Activated CD4-positive, alpha-beta T cell treated with anti-CD3 and anti-CD28 coated beads, Interleukin-2, amount 10 ng/mL, durations not matched to agents 24 days and 14 days (primary cell): ENCODE results near the gene SRGAP2C. TPM values are rescaled to one million over a fixed set of nuclear protein-coding genes. Genes with fewer than 3 reads are reported as not detected.
"Not testable (repeated sequence)": the region's sequence is repeated elsewhere in the genome, so short reads cannot be mapped to it uniquely, and the experiment has no call there.

ENCODE experiments used
- DNase-seq: peaks from one replicate; pipeline ENCODE4 v3.0.0; 2022
- H3K27ac Mint-ChIP-seq: one replicate; pipeline ENCODE4 v1.8.0; 2022; ENCODE audit warnings: mild to moderate bottlenecking, mixed read lengths
- H3K27me3 Mint-ChIP-seq: one replicate; pipeline ENCODE4 v1.8.0; 2022; ENCODE audit warnings: mixed read lengths
- H3K36me3 Mint-ChIP-seq: one replicate; pipeline ENCODE4 v1.8.0; 2022; ENCODE audit warnings: low read depth, mild to moderate bottlenecking, mixed read lengths
- H3K4me1 Mint-ChIP-seq: one replicate; pipeline ENCODE4 v1.8.0; 2021; ENCODE audit warnings: mixed read lengths
- H3K4me3 Mint-ChIP-seq: one replicate; pipeline ENCODE4 v1.8.0; 2022; ENCODE audit warnings: mild to moderate bottlenecking, moderate library complexity, mixed read lengths
- H3K9me3 Mint-ChIP-seq: one replicate; pipeline ENCODE4 v1.8.0; 2021; ENCODE audit warnings: mixed read lengths
- intact Hi-C: fragments of 100-400 bp; cut with micrococcal nuclease; formaldehyde crosslinking; loops from one replicate; pipeline ENCODE4 v1.15.1; 2023
- total RNA-seq: library from RNA; stranded (reverse); gene quantifications from 2 replicates; pipeline ENCODE4 v1.2.3, GENCODE V29; 2022

SRGAP2C gene
- total RNA-seq, 1 donor from 2014 or later, result 47.5 TPM

DNA sequence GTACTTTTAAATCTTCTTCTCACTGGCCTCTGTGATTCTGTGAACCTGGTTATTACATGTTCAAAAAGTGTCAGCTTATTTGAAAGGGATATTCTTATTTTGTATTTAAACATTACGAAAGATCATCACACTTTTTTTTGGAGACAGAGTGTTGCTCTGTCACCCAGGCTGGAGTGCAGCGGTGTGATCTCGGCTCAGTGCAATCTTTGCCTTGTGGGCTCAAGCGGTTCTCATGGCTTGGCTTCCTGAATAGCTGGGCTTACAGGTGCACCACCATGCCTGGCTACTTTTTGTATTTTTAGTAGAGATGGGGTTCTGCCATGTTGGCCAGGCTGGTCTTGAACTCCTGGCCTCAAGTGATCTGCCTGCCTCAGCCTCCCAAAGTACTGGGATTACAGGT lies 82.3 kb downstream of the SRGAP2C start:
- H3K4me3 Mint-ChIP-seq, H3K27me3 Mint-ChIP-seq, intact Hi-C loops, H3K9me3 Mint-ChIP-seq, H3K4me1 Mint-ChIP-seq, H3K27ac Mint-ChIP-seq, H3K36me3 Mint-ChIP-seq: not testable (repeated sequence)
- peak; percentile 12 for DNase-seq

DNA sequence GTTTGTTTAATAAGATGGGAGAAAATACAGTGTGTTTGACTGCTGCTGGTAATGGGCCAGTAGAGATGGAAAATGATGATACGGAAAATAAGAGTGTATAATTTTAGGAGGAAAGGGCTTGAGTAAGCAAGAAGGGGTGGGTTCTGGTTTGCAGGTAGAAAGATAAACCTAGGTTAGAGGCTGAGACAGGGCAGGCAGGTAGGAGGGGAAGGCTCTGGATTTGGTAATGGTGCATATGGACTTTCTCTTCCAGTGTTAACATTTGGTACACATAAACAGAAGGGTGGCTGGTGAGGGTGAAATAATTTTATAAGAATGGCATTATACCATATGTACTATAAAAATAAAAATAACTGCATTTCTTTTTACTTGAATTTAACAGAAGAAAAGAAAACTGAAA lies 84.5 kb downstream of the SRGAP2C start:
- H3K27me3 Mint-ChIP-seq, DNase-seq, H3K36me3 Mint-ChIP-seq, H3K4me1 Mint-ChIP-seq, H3K27ac Mint-ChIP-seq, H3K4me3 Mint-ChIP-seq, intact Hi-C loops, H3K9me3 Mint-ChIP-seq: not testable (repeated sequence)

DNA sequence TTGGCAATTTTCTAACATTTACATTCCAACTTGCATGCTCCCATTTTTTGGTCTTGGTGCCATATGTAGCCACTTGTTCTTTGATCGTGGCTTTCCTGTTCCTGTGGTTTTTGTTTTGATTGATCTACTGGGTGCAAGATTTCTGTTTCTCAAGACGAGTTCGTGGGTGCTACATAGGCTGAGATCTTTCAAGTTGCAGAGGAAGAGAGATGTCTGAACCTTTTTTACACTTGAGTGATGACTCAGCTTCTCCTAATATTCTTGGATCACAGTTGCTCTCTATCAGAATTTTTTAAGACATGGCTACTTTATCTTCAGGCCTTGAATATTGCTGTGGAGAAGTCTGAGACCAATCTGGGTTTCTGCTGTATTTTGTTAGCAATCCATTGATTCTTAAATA lies 85.2 kb downstream of the SRGAP2C start:
- H3K36me3 Mint-ChIP-seq, intact Hi-C loops, H3K27me3 Mint-ChIP-seq, H3K9me3 Mint-ChIP-seq, H3K4me1 Mint-ChIP-seq: not testable (repeated sequence)
- DNase-seq, result peak; percentile 55
- Mint-ChIP-seq H3K4me3 (peak overlapping the region; percentile 80), H3K27ac (peak overlapping the region; percentile 93)

DNA sequence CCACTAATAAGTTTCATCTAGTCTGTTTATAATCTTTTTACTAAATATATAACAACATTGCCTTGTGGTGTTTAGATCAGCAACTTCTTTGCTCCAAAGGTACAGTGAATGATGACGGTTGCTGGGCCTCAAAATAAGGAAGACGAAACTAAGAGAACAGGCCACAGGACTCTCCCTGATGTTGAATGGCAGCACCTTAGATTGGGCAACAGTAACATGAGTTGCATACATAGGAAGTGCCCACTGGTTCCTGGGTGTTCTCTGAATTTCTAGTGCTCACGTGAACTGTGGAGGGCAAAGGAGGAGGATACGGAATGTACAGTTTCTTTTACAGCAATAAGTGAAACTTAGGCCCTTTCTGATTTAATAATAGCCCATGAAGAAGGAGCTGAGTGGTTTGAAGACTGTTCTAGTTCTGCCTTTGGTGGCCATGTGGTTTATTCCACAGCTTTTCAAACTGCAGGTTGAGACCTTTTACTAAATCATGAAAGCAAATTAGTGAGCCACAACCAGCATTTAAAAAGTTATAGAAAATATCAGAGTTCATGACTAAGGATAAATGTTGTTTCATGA lies 86.5 kb downstream of the SRGAP2C start:
- H3K27ac Mint-ChIP-seq, H3K36me3 Mint-ChIP-seq, H3K27me3 Mint-ChIP-seq, H3K4me3 Mint-ChIP-seq, H3K9me3 Mint-ChIP-seq, intact Hi-C loops, H3K4me1 Mint-ChIP-seq: not testable (repeated sequence)
- peak; percentile 19 for DNase-seq

DNA sequence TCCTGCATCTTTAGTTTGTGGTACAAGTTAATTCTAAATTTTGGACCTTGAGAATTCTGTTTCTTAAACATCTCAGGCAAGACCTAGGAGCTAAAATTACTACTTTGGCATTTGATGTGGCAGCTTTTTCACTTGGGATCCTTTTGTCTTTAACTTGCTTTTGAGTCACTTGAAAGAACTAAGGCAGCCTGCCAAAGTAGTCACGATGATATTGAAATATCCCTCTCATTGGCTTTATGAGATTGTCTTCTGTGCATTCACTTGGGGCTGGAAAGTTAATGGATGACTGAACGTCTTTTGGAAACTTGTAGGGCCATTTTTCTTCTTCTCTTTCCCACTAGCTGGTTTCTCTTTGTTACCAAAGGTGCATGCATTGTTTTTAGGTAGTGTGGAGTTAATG lies 90.7 kb downstream of the SRGAP2C start:
- H3K9me3 Mint-ChIP-seq, DNase-seq, H3K4me1 Mint-ChIP-seq, H3K4me3 Mint-ChIP-seq, intact Hi-C loops, H3K27me3 Mint-ChIP-seq, H3K27ac Mint-ChIP-seq, H3K36me3 Mint-ChIP-seq: not testable (repeated sequence)

DNA sequence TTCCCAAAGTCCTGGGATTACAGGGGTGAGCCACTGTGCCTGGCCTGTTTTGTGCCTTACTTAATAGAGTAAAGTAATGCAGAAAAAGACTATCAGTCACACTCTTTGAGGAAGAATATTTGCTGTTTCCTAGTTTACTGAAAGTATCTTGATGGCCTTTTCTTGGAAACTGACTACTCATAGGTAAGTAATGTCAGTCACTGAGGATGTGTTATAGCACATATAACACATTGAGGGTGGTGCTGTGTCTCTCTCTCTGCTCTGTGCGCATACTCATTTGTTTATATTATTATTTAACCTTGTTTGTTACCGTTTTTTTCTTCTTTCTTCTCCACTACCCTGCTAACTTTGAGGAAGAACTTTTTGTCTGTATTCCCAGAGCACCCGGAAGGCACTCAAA lies 93.4 kb downstream of the SRGAP2C start:
- H3K9me3 Mint-ChIP-seq, H3K4me3 Mint-ChIP-seq, H3K4me1 Mint-ChIP-seq, H3K27ac Mint-ChIP-seq, H3K36me3 Mint-ChIP-seq, DNase-seq, H3K27me3 Mint-ChIP-seq, intact Hi-C loops: not testable (repeated sequence)

DNA sequence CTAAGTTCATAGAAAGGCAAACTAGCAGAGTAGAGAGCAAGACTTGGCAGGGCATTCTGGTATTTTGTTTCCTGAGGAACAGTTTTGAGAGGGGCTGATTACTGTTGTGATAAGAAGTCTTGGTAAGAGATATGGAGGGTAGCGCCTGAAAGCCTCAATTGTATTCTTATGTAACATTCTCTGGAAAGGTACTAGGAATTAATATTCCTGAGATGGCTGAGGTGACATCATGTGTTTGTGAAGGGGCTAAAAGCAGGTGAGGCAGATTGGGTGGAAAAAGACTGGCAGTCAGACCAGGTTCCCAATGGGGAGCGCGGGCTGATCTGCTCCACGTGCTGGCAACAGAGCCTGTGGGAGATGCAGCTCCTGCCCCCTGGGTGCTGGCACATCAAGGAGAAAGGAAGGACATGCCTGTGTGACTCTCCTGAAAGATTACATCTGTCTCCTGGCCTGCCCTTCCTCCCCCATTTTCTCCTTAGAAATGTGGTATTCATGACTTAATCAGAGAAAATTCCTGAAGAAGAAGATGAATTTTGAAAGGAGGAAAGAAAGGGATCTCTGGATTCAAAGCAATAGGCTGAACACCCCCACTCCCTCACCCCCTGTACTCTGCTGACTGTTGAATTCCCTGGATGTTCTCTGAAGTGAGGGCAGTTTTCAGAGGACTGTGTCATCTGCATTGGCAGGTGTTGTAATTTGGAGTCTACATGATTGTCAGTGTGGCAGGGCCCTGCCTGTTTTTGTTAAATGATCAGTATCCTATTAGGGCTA lies 94.2 kb downstream of the SRGAP2C start:
- H3K4me3 Mint-ChIP-seq, DNase-seq, H3K27ac Mint-ChIP-seq, H3K27me3 Mint-ChIP-seq, H3K9me3 Mint-ChIP-seq, H3K4me1 Mint-ChIP-seq, H3K36me3 Mint-ChIP-seq, intact Hi-C loops: not testable (repeated sequence)

DNA sequence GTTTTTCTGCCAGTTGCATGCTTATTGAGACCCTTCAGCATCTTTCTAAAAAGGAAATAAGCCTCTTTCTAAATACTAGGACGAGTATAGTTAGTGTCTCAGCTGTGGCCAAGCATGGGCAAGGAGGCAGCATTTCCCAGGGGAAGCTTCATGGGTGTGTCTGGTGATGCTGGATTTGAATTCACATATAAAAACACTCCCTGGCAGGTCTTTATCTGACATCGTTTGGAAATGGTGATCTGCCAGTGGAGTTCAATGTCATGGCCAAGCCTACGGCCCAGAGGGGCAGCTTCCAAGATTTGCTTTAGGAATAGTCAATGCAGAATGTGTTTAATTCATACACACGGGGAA lies 94.7 kb downstream of the SRGAP2C start:
- intact Hi-C loops, H3K4me1 Mint-ChIP-seq, H3K27me3 Mint-ChIP-seq, H3K27ac Mint-ChIP-seq, H3K4me3 Mint-ChIP-seq, H3K36me3 Mint-ChIP-seq, DNase-seq, H3K9me3 Mint-ChIP-seq: not testable (repeated sequence)

DNA sequence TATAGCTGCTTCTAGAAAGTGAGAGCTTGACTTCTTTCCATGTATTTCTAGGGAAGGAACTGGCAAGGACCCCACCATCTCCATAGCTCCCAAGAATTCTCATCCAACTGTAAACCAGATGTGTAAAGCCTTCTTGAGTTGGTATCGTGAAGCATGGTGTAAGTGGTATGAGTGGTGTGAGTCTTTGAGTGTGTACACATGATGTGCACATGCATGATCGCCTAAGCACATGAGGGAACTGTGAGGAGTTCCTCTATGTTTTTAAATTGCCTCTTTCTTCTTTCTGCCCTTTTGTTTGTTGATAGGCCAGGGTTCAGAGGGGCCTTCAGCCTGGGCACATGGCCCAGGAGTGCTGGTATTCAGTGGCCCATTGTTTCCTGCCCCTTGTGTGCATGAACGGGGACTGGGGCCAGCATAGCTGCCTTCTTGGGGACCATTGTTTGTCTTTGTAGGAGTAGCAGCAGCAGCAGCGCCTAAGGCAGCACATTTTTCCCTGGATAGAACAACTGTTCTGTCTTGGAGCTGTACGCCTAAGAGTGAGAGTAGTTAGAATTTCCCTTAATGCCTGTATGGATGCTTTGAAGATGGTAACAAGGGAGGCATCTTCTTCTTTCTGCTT lies 96.0 kb downstream of the SRGAP2C start:
- H3K4me1 Mint-ChIP-seq, intact Hi-C loops, H3K27me3 Mint-ChIP-seq: not testable (repeated sequence)

DNA sequence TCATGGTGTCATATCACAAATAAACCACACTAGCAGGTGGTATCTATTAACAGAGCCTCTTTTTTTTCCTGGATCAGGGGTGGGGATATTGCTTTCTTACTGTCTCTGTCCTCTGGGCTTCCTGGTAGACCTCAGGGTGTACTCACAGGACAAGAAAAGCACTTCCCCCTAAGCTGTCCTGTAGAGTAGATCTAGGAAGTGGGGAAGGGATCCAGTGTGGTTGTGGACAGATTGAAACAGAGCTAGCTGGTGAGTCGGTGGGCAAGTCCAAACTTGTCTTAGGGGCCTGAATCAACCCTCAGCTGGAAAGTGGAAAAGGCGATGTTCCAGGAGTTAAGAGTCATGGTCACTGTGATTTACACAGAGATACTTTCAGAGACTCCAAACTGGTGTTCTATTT lies 96.7 kb downstream of the SRGAP2C start:
- H3K4me1 Mint-ChIP-seq, H3K4me3 Mint-ChIP-seq, H3K27ac Mint-ChIP-seq, H3K36me3 Mint-ChIP-seq, H3K27me3 Mint-ChIP-seq, H3K9me3 Mint-ChIP-seq, DNase-seq, intact Hi-C loops: not testable (repeated sequence)

More for the DNA sequence above, 96.0 kb downstream of the SRGAP2C start:
- DNase-seq, H3K27ac Mint-ChIP-seq, H3K4me3 Mint-ChIP-seq, H3K36me3 Mint-ChIP-seq, H3K9me3 Mint-ChIP-seq: not testable (repeated sequence)

DNA sequence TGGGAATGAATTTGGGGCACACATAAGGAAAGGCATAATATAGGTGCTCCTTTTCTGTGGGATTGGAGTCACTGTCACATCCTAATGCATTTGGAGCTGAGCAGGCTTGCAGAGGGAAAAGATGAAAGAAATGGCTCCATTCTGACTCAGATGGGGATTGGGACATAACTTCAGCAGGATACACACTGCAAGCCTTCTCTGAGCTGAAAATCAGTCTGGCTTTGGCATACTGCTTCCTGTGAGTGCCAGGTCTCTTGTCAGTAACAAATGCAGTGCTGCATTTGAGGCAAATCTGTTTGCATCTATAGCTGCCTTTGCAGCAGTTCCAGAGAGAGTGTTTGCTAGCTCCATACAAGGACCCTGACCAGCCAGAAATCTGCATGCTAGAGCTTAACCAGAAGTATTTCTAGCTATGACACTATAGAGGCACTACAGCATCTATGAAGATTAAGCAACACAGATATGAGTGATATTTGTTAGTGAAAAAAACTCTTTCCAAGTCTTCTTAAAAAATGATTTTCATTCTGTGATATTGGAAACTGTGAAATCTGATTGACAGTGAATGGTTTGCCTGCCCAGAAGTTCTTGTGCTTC lies 98.9 kb downstream of the SRGAP2C start:
- H3K27ac Mint-ChIP-seq, H3K4me3 Mint-ChIP-seq, H3K27me3 Mint-ChIP-seq, H3K36me3 Mint-ChIP-seq, intact Hi-C loops, H3K9me3 Mint-ChIP-seq, H3K4me1 Mint-ChIP-seq, DNase-seq: not testable (repeated sequence)

DNA sequence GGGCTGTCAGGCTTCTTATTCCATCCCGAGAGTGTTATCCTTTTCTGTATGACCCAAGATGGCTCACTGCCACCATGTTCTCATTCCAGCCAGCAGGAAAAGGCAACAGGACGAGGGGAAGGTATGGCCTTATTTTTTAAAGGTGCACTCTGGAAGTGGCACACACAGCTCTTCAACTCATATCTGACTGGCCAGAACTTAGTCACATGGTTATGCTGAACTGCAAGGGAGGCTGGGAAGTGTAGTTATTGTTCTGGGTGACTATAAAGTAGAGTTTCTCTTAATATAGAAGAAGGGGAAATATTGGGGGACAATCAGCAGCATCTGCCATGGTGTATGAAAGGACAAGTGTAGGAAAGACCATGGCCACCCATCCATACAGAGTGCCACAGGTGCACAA lies 107.8 kb downstream of the SRGAP2C start:
- H3K36me3 Mint-ChIP-seq, H3K4me1 Mint-ChIP-seq, intact Hi-C loops, DNase-seq, H3K27me3 Mint-ChIP-seq, H3K27ac Mint-ChIP-seq, H3K9me3 Mint-ChIP-seq, H3K4me3 Mint-ChIP-seq: not testable (repeated sequence)

DNA sequence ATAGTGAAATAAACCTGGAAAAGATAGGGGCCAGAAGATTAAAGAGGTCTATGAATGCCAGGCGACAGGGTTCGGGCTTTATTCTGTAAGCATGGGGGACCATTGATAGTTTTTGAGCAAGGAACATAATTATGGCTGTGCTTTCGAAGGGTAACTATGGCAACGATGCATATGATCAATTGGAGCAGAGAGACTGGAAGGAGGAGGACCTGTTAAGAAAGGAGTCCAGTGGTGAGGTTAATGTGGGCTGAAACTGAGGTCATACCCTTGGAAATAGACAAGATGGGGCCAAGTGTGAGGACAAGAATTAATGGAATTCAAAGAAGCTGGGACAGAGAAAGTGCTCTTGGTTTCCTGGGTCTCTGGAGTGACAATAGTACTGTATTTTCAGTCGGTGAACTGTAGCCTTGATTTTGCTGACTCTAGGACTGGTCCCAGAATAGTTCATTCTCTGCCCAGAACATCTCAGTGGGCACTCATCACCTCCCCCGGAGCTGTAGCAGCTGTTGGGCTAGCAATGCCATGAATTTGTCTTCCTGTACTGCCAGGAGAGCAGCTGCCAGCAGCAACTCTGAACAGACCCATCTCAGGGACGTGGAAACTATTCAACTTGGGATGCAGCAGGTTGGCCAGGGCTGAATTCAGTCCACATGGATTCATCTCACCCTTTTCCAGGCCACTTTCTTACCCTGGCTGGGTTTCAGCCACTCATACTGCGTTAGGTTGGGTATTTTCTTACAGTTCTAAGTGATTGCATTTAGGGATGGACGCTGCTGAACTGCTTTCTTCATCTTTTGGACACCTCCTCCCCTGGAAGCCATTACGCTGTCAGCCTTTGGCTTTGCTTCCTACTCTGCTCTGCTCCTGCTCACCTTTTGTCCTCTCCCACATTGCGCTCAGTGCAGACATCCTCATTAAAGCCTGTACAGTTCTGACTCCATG lies 108.8 kb downstream of the SRGAP2C start:
- H3K27me3 Mint-ChIP-seq, H3K9me3 Mint-ChIP-seq, H3K4me1 Mint-ChIP-seq, DNase-seq, H3K36me3 Mint-ChIP-seq, H3K27ac Mint-ChIP-seq, H3K4me3 Mint-ChIP-seq, intact Hi-C loops: not testable (repeated sequence)

DNA sequence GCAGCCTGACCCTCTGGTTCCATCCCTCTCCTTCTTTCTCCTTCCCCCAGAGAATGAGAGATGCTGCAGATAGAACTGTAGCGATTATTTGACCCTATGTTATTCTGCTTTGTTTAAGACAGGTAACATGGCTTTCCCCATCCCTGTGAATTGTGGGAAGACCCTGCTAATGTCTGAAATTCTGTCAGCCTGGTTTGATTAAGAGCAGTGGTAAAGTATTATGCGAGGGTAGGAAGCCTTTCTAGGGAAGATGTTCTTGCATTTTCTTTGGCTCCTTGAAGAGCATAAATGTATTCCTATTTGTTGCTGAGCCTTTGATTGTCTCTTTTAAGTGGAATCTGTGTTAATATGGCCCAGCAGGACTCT lies 109.4 kb downstream of the SRGAP2C start:
- H3K27me3 Mint-ChIP-seq, H3K9me3 Mint-ChIP-seq, intact Hi-C loops, H3K27ac Mint-ChIP-seq, H3K4me3 Mint-ChIP-seq, H3K36me3 Mint-ChIP-seq, DNase-seq, H3K4me1 Mint-ChIP-seq: not testable (repeated sequence)
